ENCODE measurements around the gene CDYL.

Gene CDYL

GRCh38 chr6:4901386-4902061 is 125.3 kb downstream of the CDYL start:
- H3K9me2 ChIP-seq (replicated peaks; ENCODE audit: control insufficient read depth, low read length), result no peaks in the 10 kb centered on the region
- no peaks in the 10 kb centered on the region for H3K36me3 ChIP-seq (ENCODE audit: control insufficient read depth, low read length)
- no peak for TF ChIP-seq CTCF (IDR thresholded peaks at IDR 0.05; ENCODE audit: low read depth, low read length, poor library complexity, severe bottlenecking)
- TF ChIP-seq EZH2phosphoT487 (IDR thresholded peaks at IDR 0.05; ENCODE audit: borderline replicate concordance, low read length), result no peak
- H4K20me1 ChIP-seq (ENCODE audit: control insufficient read depth, insufficient read depth, low read depth, low read length), result peaks cover 7% of the 10 kb centered on the region; the same call in 1 of the 2 replicates
- no peaks in the 10 kb centered on the region for H3K79me2 ChIP-seq (ENCODE audit: control insufficient read depth, low read length)
- H3K4me1 ChIP-seq (ENCODE audit: control insufficient read depth, low read length), result peaks cover 5% of the 10 kb centered on the region; the same call in 1 of the 2 replicates
- no peak overlapping the region for H3K4me3 ChIP-seq (ENCODE audit: low read length)
- H3K9me3 ChIP-seq (ENCODE audit: control insufficient read depth, insufficient read depth, low read length), result no peaks in the 10 kb centered on the region
- no peak overlapping the region for H3K4me2 ChIP-seq (ENCODE audit: low read length)
- H3K27me3 ChIP-seq (ENCODE audit: control insufficient read depth, low read length), result no peaks in the 10 kb centered on the region
- H3F3A ChIP-seq (ENCODE audit: control insufficient read depth, insufficient read depth), result no peaks in the 10 kb centered on the region
- no peak overlapping the region for H3K27ac ChIP-seq (ENCODE audit: low read depth, low read length)

- peaks cover 5% of the 10 kb centered on the region; the same call in 1 of the 2 replicates for H3K4me1 ChIP-seq (ENCODE audit: control insufficient read depth, low read length)
- no peaks in the 10 kb centered on the region for H3K36me3 ChIP-seq (ENCODE audit: control insufficient read depth, low read length)
- no peak overlapping the region for H3K27ac ChIP-seq (ENCODE audit: low read depth, low read length)
- no peaks in the 10 kb centered on the region; the same call in 1 of the 2 replicates for H3K79me2 ChIP-seq (ENCODE audit: control insufficient read depth, low read length)
- H3K9me3 ChIP-seq (ENCODE audit: control insufficient read depth, insufficient read depth, low read length), result no peaks in the 10 kb centered on the region
- no peak for TF ChIP-seq CTCF (IDR thresholded peaks at IDR 0.05; ENCODE audit: low read depth, low read length, poor library complexity, severe bottlenecking)
- no peaks in the 10 kb centered on the region for H3K9me2 ChIP-seq (replicated peaks; ENCODE audit: control insufficient read depth, low read length)
- H3K4me3 ChIP-seq (ENCODE audit: low read length), result no peak overlapping the region
- H3K27me3 ChIP-seq (ENCODE audit: control insufficient read depth, low read length), result no peaks in the 10 kb centered on the region
- no peaks in the 10 kb centered on the region for H3F3A ChIP-seq (ENCODE audit: control insufficient read depth, insufficient read depth)
- peaks cover 7% of the 10 kb centered on the region; the same call in 1 of the 2 replicates for H4K20me1 ChIP-seq (ENCODE audit: control insufficient read depth, insufficient read depth, low read depth, low read length)
- no peak overlapping the region for H3K4me2 ChIP-seq (ENCODE audit: low read length)
Observed at GRCh38 chr6:4902363-4902762, 126.2 kb downstream of the CDYL start.

- H3F3A ChIP-seq (ENCODE audit: control insufficient read depth, insufficient read depth), result no peaks in the 10 kb centered on the region
- no peak overlapping the region for H3K4me2 ChIP-seq (ENCODE audit: low read length)
- H3K4me3 ChIP-seq (ENCODE audit: low read length), result no peak overlapping the region
- no peaks in the 10 kb centered on the region for H3K9me2 ChIP-seq (replicated peaks; ENCODE audit: control insufficient read depth, low read length)
- H3K36me3 ChIP-seq (ENCODE audit: control insufficient read depth, low read length), result no peaks in the 10 kb centered on the region
- H3K79me2 ChIP-seq (ENCODE audit: control insufficient read depth, low read length), result no peaks in the 10 kb centered on the region; the same call in 1 of the 2 replicates
- H3K4me1 ChIP-seq (ENCODE audit: control insufficient read depth, low read length), result peaks cover 5% of the 10 kb centered on the region; the same call in 1 of the 2 replicates
- no peaks in the 10 kb centered on the region for H3K27me3 ChIP-seq (ENCODE audit: control insufficient read depth, low read length)
- H3K9me3 ChIP-seq (ENCODE audit: control insufficient read depth, insufficient read depth, low read length), result no peaks in the 10 kb centered on the region
- no peak overlapping the region for H3K27ac ChIP-seq (ENCODE audit: low read depth, low read length)
- TF ChIP-seq CTCF (IDR thresholded peaks at IDR 0.05; ENCODE audit: low read depth, low read length, poor library complexity, severe bottlenecking), result no peak
- H4K20me1 ChIP-seq (ENCODE audit: control insufficient read depth, insufficient read depth, low read depth, low read length), result peaks cover 12% of the 10 kb centered on the region; the same call in 1 of the 2 replicates
Observed at GRCh38 chr6:4903121-4903520, 126.9 kb downstream of the CDYL start.

Measured in DOHH2 (cell line).